ENCODE results near the gene EN2. TPM values are rescaled to one million over a fixed set of nuclear protein-coding genes. Genes with fewer than 3 reads are reported as not detected.

The EN2 gene
- under 0.01 TPM in 1 of 2 replicates, not detected in the other for total RNA-seq

DNA sequence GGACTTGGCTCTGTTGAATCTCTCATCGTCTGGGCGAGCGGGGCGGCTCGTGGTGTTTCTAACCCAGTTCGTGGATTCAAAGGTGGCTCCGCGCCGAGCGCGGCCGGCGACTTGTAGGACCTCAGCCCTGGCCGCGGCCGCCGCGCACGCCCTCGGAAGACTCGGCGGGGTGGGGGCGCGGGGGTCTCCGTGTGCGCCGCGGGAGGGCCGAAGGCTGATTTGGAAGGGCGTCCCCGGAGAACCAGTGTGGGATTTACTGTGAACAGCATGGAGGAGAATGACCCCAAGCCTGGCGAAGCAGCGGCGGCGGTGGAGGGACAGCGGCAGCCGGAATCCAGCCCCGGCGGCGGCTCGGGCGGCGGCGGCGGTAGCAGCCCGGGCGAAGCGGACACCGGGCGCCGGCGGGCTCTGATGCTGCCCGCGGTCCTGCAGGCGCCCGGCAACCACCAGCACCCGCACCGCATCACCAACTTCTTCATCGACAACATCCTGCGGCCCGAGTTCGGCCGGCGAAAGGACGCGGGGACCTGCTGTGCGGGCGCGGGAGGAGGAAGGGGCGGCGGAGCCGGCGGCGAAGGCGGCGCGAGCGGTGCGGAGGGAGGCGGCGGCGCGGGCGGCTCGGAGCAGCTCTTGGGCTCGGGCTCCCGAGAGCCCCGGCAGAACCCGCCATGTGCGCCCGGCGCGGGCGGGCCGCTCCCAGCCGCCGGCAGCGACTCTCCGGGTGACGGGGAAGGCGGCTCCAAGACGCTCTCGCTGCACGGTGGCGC lies at the start of gene EN2:
Gene EN2, plus strand, starts transcription at position 19 of the 767 bp plus-strand sequence. Its CDS starts 249 bp downstream, at position 268.

Other genes with a start within 250 kb of the EN2 start
- gene INSIG1, start 160.3 kb upstream of the EN2 start, total RNA-seq: 155 and 190 TPM in 2 replicates
- gene CNPY1, start 88.4 kb downstream of the EN2 start, total RNA-seq: not detected in 2 replicates
- 13.4 and 30.6 TPM in 2 replicates for gene RBM33, start 186.5 kb downstream of the EN2 start, total RNA-seq